Omental fat pad (tissue), 4 donors: ENCODE data around the gene YJEFN3. TPM values are rescaled to one million over a fixed set of nuclear protein-coding genes. Genes with fewer than 3 reads are reported as not detected.

Experiments
- ATAC-seq: fragments of 150-250 bp; one replicate; pipeline ENCODE4 v1.9.1; 2016; ENCODE audit warnings: mild to moderate bottlenecking, moderate library complexity; ENCODE audit not compliant: low FRiP score
- DNase-seq: peaks from one replicate; pipeline ENCODE4 v3.0.0-alpha.2; 2019; ENCODE audit warnings: low spot score
- total RNA-seq, 4 donors: library from RNA; depleted of rRNA; stranded (reverse); fragments of >200 nt; gene quantifications; one replicate each; pipeline ENCODE4 v1.1.0, GENCODE V29; 2016
- TF ChIP-seq, protein P1 (sequence below), 3 donors: fragments of 450-650 bp; IDR thresholded peaks; one replicate each; pipeline ENCODE4 v1.5.1; 2016 to 2017; ENCODE audit warnings: antibody characterized with exemption in 3 of 3, mild to moderate bottlenecking in 3 of 3, moderate library complexity in 2 of 3

Gene YJEFN3
- total RNA-seq, 4 donors from 2014 or later = 0.75 to 1.1 (median 0.90) TPM

DNA sequence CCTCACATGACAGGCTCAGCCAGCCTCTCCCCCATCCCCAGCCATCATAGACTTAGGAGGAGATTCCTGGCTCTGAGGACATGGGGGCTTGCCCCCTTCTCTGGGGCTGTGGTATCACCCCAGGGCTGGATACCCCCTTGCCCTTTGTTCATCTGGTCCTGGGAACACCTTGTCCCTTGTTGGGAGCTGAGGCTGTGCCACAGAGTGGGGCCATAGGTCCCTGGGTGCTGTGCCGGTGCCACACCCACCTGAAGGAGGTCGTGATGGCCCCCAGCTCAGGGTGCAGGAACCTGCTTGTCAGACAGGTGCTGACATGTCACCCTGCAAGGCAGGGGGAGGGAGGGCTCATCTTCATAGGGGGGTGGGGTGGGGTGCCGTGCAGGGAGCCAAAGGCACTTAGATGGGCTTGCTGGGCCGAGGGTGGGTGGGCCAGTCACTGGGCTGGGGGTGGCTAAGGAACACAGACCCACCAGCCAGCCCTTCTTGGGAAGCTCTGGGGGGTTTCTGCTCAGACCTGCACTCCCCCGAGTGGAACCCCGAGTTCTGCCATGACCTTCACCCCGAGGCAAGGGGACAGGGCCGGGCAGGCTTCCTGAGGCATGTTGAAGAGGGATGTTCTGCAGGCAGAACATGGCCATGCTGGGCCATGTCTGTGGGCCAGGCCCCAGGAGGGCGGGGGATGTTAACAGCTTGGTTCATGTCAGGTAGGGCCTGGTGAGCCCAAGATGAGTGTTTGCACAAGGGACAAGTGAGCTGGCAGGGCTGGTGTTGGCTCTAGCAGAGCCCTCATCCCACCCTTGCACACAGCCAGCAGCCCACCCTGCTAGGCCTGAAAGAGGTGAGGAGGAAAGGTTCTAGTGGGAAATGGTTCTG lies 41.4 kb upstream of the YJEFN3 start:
- no peak for ATAC-seq
- no peak for DNase-seq
- TF ChIP-seq, protein P1, sequence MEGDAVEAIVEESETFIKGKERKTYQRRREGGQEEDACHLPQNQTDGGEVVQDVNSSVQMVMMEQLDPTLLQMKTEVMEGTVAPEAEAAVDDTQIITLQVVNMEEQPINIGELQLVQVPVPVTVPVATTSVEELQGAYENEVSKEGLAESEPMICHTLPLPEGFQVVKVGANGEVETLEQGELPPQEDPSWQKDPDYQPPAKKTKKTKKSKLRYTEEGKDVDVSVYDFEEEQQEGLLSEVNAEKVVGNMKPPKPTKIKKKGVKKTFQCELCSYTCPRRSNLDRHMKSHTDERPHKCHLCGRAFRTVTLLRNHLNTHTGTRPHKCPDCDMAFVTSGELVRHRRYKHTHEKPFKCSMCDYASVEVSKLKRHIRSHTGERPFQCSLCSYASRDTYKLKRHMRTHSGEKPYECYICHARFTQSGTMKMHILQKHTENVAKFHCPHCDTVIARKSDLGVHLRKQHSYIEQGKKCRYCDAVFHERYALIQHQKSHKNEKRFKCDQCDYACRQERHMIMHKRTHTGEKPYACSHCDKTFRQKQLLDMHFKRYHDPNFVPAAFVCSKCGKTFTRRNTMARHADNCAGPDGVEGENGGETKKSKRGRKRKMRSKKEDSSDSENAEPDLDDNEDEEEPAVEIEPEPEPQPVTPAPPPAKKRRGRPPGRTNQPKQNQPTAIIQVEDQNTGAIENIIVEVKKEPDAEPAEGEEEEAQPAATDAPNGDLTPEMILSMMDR (IDR thresholded peaks at IDR 0.05) = no peak

GRCh38 chr19:19487950-19488874 lies 40.5 kb upstream of the YJEFN3 start:
- TF ChIP-seq, protein P1 (IDR thresholded peaks at IDR 0.05) = no peak
- DNase-seq (no peak), ATAC-seq (no peak)

GRCh38 chr19:19488875-19489690 lies 39.6 kb upstream of the YJEFN3 start:
- TF ChIP-seq, protein P1 (IDR thresholded peaks at IDR 0.05) = no peak
- ATAC-seq = peak; percentile 28

DNA sequence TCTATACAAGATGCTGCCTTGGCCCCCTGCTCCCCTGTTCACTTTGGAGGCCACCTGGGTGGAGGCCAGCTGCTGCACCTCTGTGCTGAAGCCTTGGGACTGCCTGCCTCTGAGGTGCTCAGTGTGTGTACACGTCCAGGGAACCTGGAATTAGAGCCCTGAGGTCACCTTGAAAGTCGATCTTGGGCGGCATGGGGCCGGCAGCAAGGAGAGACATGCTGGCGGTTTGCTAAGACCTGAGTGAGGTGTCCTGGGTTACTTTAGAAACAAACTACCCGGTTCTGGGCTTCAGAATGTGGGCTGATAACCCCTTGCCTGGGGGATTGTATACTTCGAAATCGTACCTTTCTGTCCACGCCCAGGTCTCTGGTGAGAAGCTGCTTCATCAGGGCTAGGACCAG lies 38.9 kb upstream of the YJEFN3 start:
- DNase-seq (no peak), ATAC-seq (peak; percentile 5)
- TF ChIP-seq, protein P1 (IDR thresholded peaks at IDR 0.05) = no peak

More at GRCh38 chr19:19488875-19489690, 39.6 kb upstream of the YJEFN3 start:
- DNase-seq = peak; percentile 55

DNA sequence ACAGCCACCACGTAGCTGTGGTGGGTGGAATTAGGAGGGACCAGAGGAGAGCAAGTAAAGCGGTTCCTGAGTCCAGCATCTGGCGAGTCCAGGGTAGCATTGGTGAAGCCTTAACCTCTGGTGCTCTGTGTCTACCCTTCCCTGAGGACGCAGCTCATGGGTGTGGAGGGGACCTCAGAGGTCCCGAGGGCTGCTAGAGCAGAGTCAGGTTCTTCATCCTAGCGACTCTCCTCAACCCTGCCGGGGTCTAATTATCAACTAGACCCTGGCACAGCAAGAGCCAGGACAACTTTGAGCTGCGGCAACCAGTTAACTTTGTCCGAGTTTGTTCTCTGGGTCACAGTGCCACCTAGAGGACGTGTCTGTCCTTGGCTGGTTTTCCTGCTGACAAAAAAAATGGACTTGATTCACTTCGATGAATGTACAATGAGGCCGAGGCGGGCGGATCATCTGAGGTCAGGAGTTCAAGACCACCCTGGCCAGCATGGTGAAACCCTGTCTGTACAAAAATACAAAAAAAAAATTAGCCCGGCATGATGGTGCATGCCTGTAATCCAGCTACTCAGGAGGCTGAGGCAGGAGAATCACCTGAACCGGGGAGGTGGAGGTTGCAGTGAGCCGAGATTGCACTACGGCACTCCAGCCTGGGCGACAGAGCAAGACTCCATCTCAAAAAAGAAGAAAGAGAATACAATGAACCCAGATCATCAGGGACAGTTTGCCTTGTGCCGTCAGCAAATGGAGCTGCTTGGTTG lies 38.3 kb upstream of the YJEFN3 start:
- TF ChIP-seq, protein P1 (IDR thresholded peaks at IDR 0.05) = peak in 1 of 3 donors; percentile 59
- DNase-seq = peak; percentile 69
- ATAC-seq = peak; percentile 52
